GM18507 (cell line): ENCODE data around the gene C1QTNF8.

Experiments
- DNase-seq: peaks from one replicate; pipeline ENCODE4 v3.0.0; 2011; ENCODE audit warnings: low read depth; ENCODE audit not compliant: insufficient read length; ENCODE audit errors: extremely low spot score
- FAIRE-seq: peaks from 2 replicates; lab custom pipeline; 2011; peaks lifted over from hg19 to GRCh38; lab: Jason Lieb, UNC

C1QTNF8 gene

GRCh38 chr16:1038932-1039331 is 57.1 kb downstream of the C1QTNF8 start:
- FAIRE-seq, result no peak
- no peak for DNase-seq
